MCF 10A (cell line): ENCODE results near the gene ICAM2. TPM values are rescaled to one million over a fixed set of nuclear protein-coding genes. Genes with fewer than 3 reads are reported as not detected.

Experiments
- BruUV-seq: library from RNA; stranded (reverse); fragments of 400-500 nt; replicated peaks from 2 replicates; lab custom pipeline; 2021; lab: Mats Ljungman, UMichigan
- CTCF ChIA-PET: fragments of 300-600 bp; sonication (Branson Sonifier 250); formaldehyde crosslinking; extraction: SDS; loops from one replicate; lab custom pipeline; 2021; ENCODE audit warnings: antibody characterized with exemption, inconsistent platforms; lab: Yijun Ruan, JAX
- POLR2A ChIA-PET: fragments of 300-600, 350-650 bp; sonication (Branson Sonifier 250); formaldehyde crosslinking; extraction: SDS; loops from one replicate; lab custom pipeline; 2020; ENCODE audit warnings: antibody characterized with exemption, inconsistent platforms; lab: Yijun Ruan, JAX
- DNase-seq: peaks from one replicate; pipeline ENCODE4 v3.0.0-alpha.2; 2018; ENCODE audit not compliant: unreplicated experiment
- H3K27ac Mint-ChIP-seq: one replicate; pipeline ENCODE4 v1.8.0; 2022; ENCODE audit warnings: mild to moderate bottlenecking, low read depth, mixed read lengths; ENCODE audit not compliant: unreplicated experiment
- H3K27me3 Mint-ChIP-seq: one replicate; pipeline ENCODE4 v1.8.0; 2022; ENCODE audit warnings: mixed read lengths; ENCODE audit not compliant: insufficient read depth, unreplicated experiment
- H3K36me3 Mint-ChIP-seq: one replicate; pipeline ENCODE4 v1.8.0; 2022; ENCODE audit warnings: mild to moderate bottlenecking, moderate library complexity, mixed read lengths; ENCODE audit not compliant: insufficient read depth, unreplicated experiment
- H3K4me1 Mint-ChIP-seq: one replicate; pipeline ENCODE4 v1.8.0; 2022; ENCODE audit warnings: mixed read lengths; ENCODE audit not compliant: insufficient read depth, unreplicated experiment
- H3K4me3 Mint-ChIP-seq: one replicate; pipeline ENCODE4 v1.8.0; 2022; ENCODE audit warnings: mild to moderate bottlenecking, moderate library complexity, mixed read lengths; ENCODE audit not compliant: unreplicated experiment
- H3K9me3 Mint-ChIP-seq: one replicate; pipeline ENCODE4 v1.8.0; 2022; ENCODE audit warnings: mixed read lengths; ENCODE audit not compliant: unreplicated experiment
- intact Hi-C: fragments of 100-400 bp; cut with micrococcal nuclease; formaldehyde crosslinking; loops from 2 replicates; pipeline ENCODE4 v1.14.1; 2022
- total RNA-seq: library from RNA; stranded (reverse); gene quantifications from 2 replicates; pipeline ENCODE4 v1.2.3, GENCODE V29; 2022
- TF ChIP-seq, protein P1 (sequence below): fragments of 200-600 bp; IDR thresholded peaks from one replicate; pipeline ENCODE4 v1.8.0; 2022; ENCODE audit warnings: antibody characterized with exemption, mild to moderate bottlenecking; ENCODE audit not compliant: unreplicated experiment

Gene ICAM2
- total RNA-seq, 1 experiment from 2014 or later, result not detected

DNA sequence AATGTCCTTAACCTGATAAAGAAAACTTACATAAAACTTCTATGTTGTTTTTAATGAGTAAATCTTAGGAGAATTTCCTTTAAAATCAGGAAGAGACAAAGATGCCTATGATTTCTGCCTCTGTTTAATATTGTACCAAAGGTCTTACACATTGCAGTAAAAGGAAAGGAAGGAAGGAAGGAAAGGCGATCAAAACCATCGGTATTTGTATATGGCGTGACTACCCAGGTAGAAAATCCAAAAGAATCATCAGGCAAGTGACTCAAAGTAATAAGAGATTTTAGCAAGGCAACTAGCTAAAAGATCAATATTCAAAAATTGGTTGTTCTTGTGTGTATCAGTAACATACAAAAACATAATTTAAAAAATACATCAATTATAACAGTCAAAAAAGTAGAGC lies 3.5 kb downstream of the ICAM2 start:
- no peak for DNase-seq
- TF ChIP-seq, protein P1, sequence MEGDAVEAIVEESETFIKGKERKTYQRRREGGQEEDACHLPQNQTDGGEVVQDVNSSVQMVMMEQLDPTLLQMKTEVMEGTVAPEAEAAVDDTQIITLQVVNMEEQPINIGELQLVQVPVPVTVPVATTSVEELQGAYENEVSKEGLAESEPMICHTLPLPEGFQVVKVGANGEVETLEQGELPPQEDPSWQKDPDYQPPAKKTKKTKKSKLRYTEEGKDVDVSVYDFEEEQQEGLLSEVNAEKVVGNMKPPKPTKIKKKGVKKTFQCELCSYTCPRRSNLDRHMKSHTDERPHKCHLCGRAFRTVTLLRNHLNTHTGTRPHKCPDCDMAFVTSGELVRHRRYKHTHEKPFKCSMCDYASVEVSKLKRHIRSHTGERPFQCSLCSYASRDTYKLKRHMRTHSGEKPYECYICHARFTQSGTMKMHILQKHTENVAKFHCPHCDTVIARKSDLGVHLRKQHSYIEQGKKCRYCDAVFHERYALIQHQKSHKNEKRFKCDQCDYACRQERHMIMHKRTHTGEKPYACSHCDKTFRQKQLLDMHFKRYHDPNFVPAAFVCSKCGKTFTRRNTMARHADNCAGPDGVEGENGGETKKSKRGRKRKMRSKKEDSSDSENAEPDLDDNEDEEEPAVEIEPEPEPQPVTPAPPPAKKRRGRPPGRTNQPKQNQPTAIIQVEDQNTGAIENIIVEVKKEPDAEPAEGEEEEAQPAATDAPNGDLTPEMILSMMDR, result no peak
- ChIA-PET CTCF (interaction anchor here (0.6 to 2.4 kb wide), 13 partner anchors 10 to 265 kb away, joined by 3 to 15 read pairs (median 3); partner anchors contain the start of genes CSHL1 and GH1), POLR2A (interaction anchor here (0.6 to 1.2 kb wide), 3 partner anchors 112 to 129 kb away, joined by 3 to 7 read pairs (median 4); no protein-coding TSS in a partner anchor)
- Mint-ChIP-seq H3K4me3 (no peak overlapping the region), H3K4me1 (no peaks in the 10 kb centered on the region), H3K27ac (no peak overlapping the region), H3K9me3 (no peaks in the 10 kb centered on the region), H3K36me3 (no peaks in the 10 kb centered on the region), H3K27me3 (peaks cover 12% of the 10 kb centered on the region)
- intact Hi-C loops, result loop anchor here (2.0 kb wide), 1 partner anchor 98 kb away; the partner anchor contains the start of gene GH1
- no TSS peak for BruUV-seq

GRCh38 chr17:64016231-64016784 lies 4.1 kb downstream of the ICAM2 start:
- H3K4me1 Mint-ChIP-seq, result no peaks in the 10 kb centered on the region
- peaks cover 12% of the 10 kb centered on the region for H3K27me3 Mint-ChIP-seq
- ChIA-PET CTCF (interaction anchor here (0.7 to 2.4 kb wide), 13 partner anchors 9 to 266 kb away, joined by 3 to 15 read pairs (median 3); partner anchors contain the start of genes CSHL1 and GH1), POLR2A (interaction anchor here (0.6 to 1.2 kb wide), 3 partner anchors 74 to 129 kb away, joined by 3 to 4 read pairs (median 4); no protein-coding TSS in a partner anchor)
- DNase-seq, result no peak
- no TSS peak for BruUV-seq
- no peak overlapping the region for H3K27ac Mint-ChIP-seq
- no peaks in the 10 kb centered on the region for H3K36me3 Mint-ChIP-seq
- H3K9me3 Mint-ChIP-seq, result no peaks in the 10 kb centered on the region
- intact Hi-C loops, result loop anchor here (2.0 kb wide), 1 partner anchor 98 kb away; the partner anchor contains the start of gene GH1
- TF ChIP-seq, protein P1, result no peak
- no peak overlapping the region for H3K4me3 Mint-ChIP-seq

DNA sequence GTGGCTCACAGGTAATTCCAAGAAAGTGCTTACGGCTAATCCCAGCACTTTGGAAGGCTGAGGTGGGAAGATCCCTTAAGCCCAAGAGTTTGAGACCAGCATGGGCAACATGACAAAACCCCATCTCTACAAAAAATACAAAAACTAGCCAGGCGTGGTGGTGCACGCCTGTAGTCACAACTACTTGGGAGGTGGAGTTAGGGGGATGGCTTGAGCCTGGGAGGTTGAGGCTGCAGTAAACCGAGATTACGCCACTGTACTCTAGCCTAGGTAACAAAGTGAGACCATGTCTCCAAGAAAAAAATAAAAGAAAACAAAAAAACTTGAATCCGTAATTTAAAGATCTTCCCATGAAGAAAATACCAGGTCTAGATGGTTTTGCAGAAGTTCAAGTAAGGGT lies 5.0 kb downstream of the ICAM2 start:
- Mint-ChIP-seq H3K4me3 (no peak overlapping the region), H3K9me3 (no peaks in the 10 kb centered on the region), H3K4me1 (no peaks in the 10 kb centered on the region), H3K36me3 (no peaks in the 10 kb centered on the region), H3K27me3 (peaks cover 12% of the 10 kb centered on the region), H3K27ac (no peak overlapping the region)
- ChIA-PET POLR2A (no interaction called here), CTCF (no interaction called here)
- no TSS peak for BruUV-seq
- TF ChIP-seq, protein P1, result no peak
- no peak for DNase-seq
- intact Hi-C loops, result no loop called here

DNA sequence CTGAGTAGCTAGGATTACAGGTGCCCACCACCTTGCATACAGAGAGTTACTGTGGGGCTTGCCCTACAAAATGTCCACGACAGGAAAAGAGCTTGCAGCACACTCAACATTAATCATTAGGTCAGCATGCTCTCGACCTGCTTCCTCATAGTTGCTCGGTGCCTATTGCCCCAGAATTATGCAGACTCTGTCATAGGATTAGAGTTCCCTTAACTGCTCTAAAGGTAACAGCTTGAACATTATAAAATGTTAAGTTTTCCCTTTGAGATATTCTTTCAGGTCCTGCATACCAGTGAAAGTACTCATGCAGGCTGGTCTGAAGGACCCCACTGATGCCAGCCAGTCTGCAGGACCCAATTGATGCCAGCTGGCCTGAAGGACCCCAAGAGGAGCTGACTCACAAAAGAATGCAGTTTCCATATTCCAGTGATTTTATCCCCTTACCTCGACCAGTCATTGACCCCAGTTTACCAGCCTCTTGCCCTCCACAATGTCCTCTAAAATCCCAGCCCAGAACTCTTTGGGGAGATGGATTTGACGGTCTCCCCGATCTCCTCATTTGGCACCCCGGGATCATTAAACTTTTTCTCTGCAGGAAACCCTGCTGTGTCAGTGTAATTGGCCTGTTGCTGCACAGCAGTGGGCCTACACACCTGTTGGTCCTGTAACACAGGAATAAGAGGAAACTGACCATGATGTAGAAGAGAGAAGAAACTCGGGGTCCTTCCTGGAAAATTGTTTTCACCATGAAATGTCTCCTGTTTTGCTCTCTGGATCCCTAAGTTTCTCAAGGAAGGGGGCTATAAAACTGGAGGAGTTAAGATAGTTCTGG lies 10.6 kb downstream of the ICAM2 start:
- intact Hi-C loops, result no loop called here

More for the DNA sequence above, 10.6 kb downstream of the ICAM2 start:
- Mint-ChIP-seq H3K9me3 (no peaks in the 10 kb centered on the region), H3K36me3 (no peaks in the 10 kb centered on the region), H3K4me3 (no peak overlapping the region), H3K27ac (no peak overlapping the region), H3K4me1 (peaks cover 6% of the 10 kb centered on the region), H3K27me3 (peaks cover 5% of the 10 kb centered on the region)
- DNase-seq, result no peak
- TF ChIP-seq, protein P1, result no peak
- ChIA-PET CTCF (interaction anchor here (0.9 to 1.5 kb wide), 3 partner anchors 16 to 128 kb away, joined by 3 to 4 read pairs (median 4); partner anchors contain the start of gene GH2), POLR2A (interaction anchor here (0.7 kb wide), 1 partner anchor 47 kb away, joined by 3 read pairs; no protein-coding TSS in a partner anchor)
- BruUV-seq, result no TSS peak
